Measurements from ENCODE around the gene GARNL3. TPM values are rescaled to one million over a fixed set of nuclear protein-coding genes. Genes with fewer than 3 reads are reported as not detected.

Gene GARNL3
- total and polyA plus RNA-seq, 2 donors (not counting 3 experiments of a cell fraction or from before 2014, with no cell fraction given) = 1.4 to 8.3 TPM

DNA sequence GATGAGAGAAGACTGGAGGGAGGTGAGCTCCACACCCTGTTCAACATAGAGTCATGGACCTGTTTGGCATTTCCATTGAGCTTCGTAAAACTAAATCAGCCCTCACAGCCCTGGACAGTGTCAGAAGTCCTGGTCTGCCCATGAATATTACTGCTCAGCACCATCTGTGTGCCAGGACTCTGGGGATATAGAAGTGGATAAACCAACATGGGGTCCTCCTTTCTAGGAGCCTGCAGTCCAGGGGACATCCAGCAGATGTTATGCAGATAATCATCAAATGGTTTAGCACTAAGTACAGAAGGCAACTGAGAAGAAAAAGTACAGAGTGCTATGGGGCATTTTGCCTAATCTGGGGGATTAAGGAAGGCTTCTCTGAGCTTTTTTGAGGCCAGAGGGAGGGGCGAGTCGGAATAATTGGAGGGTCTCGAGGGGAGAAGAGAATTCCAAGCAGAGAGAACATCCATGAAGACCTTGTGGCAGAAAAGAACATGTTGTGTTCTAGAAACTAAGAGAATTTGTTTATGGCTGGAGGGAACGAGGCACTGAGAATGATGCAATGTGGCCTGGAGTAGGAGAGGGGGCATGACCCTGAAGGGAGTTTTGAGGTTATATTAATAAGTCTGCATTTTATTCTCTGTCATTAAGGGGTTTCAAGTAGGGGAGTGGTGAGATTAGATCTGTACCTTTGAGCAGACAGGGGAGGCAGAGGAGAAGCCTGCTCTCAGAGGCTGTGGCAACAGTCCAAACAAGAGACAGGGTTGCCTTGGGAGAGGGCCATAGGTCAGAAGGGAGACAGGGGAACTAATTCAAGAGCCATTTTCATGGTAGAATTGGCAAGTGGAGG is 68.9 kb downstream of the GARNL3 start:
- Histone ChIP-seq H2AFZ (ENCODE audit: low read depth, low read length) (no peak overlapping the region), H3K9ac (replicated peaks; ENCODE audit: extremely low read depth, insufficient read depth, low read length) (no peak overlapping the region), H3K9me1 (replicated peaks; ENCODE audit: control insufficient read depth, extremely low read depth, insufficient read depth, low read length) (no peaks in the 10 kb centered on the region), H3K27ac (ENCODE audit: insufficient read depth, low read depth, low read length) (no peak overlapping the region), H3K4me1 (ENCODE audit: control insufficient read depth, extremely low read depth, insufficient read depth, low read length) (peaks cover 29% of the 10 kb centered on the region), H4K20me1 (replicated peaks; ENCODE audit: control insufficient read depth, extremely low read depth, insufficient read depth, low read length) (no peaks in the 10 kb centered on the region), H3K36me3 (ENCODE audit: control insufficient read depth in 2 of 2, extremely low read depth in 1 of 2, insufficient read depth in 2 of 2, low read length in 2 of 2) (no peaks in the 10 kb centered on the region), H3K4me3 (replicated peaks in 1 of 3; ENCODE audit: insufficient read depth in 1 of 3, low read depth in 1 of 3, low read length in 3 of 3) (no peak overlapping the region), H3K4me2 (ENCODE audit: insufficient read depth, low read length) (no peak overlapping the region), H3K79me2 (ENCODE audit: control insufficient read depth, insufficient read depth, low read length) (no peaks in the 10 kb centered on the region), H3K27me3 (ENCODE audit: control insufficient read depth in 2 of 2, insufficient read depth in 2 of 2, low read length in 2 of 2) (no peaks in the 10 kb centered on the region), H3K9me3 (replicated peaks; ENCODE audit: control insufficient read depth, insufficient read depth, low read length) (no peaks in the 10 kb centered on the region)
- ChIA-PET CTCF (interaction anchor here (1.1 to 2.1 kb wide), 3 partner anchors 13 to 15 kb away, joined by 3 to 8 read pairs (median 6); no protein-coding TSS in a partner anchor), POLR2A (no interaction called here)
- FAIRE-seq (no peak), DNase-seq (ENCODE audit: low read depth, low spot score) (no peak)
- TF ChIP-seq FOS (IDR thresholded peaks at IDR 0.05; ENCODE audit: borderline replicate concordance, insufficient read depth, low read length) (no peak), GATA2 (IDR thresholded peaks at IDR 0.05; ENCODE audit: insufficient read depth, insufficient read length, low read depth, low read length) (no peak), EZH2 (IDR thresholded peaks at IDR 0.05; ENCODE audit: borderline replicate concordance, low read depth, low read length, severe bottlenecking) (no peak), POLR2AphosphoS5 (IDR thresholded peaks at IDR 0.05; ENCODE audit: insufficient read depth, low read depth, low read length) (no peak)
- intact Hi-C loops (cut with micrococcal nuclease) (no loop called here), dilution Hi-C loops (cut with MboI; ENCODE audit: extremely low pct_ligation_motif_present, low sequenced_read_pairs) (no loop called here)
- no TSS peak for BruUV-seq (replicated peaks)

DNA sequence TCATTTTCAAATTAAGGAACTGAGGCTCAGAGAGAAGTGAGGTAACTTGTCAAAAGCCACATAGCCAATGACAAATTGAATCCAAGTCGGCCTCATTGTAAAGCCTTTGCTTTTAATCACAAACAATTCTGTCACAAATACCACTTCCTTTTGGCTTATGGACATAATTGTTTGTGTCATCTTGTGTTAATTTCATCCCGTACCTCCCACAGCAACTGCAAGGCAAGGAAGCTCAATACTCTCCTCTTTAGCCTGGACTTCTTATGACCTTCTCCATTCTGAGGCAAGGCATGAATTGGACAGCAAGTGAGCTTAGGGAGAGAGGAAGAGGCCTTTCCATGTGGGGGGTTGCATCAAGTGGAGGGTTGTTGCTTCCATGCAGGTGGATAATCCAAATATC is 70.2 kb downstream of the GARNL3 start:
- intact Hi-C loops (cut with micrococcal nuclease) (no loop called here), dilution Hi-C loops (cut with MboI; ENCODE audit: extremely low pct_ligation_motif_present, low sequenced_read_pairs) (no loop called here)
- CTCF ChIA-PET = interaction anchor here (1.8 kb wide), 1 partner anchor 13 kb away, joined by 8 read pairs; no protein-coding TSS in a partner anchor

More for the DNA sequence above, 70.2 kb downstream of the GARNL3 start:
- H3K9me1 ChIP-seq (replicated peaks; ENCODE audit: control insufficient read depth, extremely low read depth, insufficient read depth, low read length) = no peaks in the 10 kb centered on the region
- no peaks in the 10 kb centered on the region for H3K36me3 ChIP-seq (ENCODE audit: control insufficient read depth in 2 of 2, extremely low read depth in 1 of 2, insufficient read depth in 2 of 2, low read length in 2 of 2)
- TF ChIP-seq FOS (IDR thresholded peaks at IDR 0.05; ENCODE audit: borderline replicate concordance, insufficient read depth, low read length) (no peak), GATA2 (IDR thresholded peaks at IDR 0.05; ENCODE audit: insufficient read depth, insufficient read length, low read depth, low read length) (no peak), JUN (IDR thresholded peaks at IDR 0.05; ENCODE audit: borderline replicate concordance, insufficient read depth, insufficient read length, low read depth) (no peak), POLR2AphosphoS5 (IDR thresholded peaks at IDR 0.05; ENCODE audit: insufficient read depth, low read depth, low read length) (no peak), POLR2A (IDR thresholded peaks at IDR 0.05; ENCODE audit: low read depth, low read length) (no peak), MYC (IDR thresholded peaks at IDR 0.05; ENCODE audit: low read depth, low read length) (no peak), EZH2 (IDR thresholded peaks at IDR 0.05; ENCODE audit: borderline replicate concordance, low read depth, low read length, severe bottlenecking) (no peak)
- TF ChIP-seq, protein P1, sequence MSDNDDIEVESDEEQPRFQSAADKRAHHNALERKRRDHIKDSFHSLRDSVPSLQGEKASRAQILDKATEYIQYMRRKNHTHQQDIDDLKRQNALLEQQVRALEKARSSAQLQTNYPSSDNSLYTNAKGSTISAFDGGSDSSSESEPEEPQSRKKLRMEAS (IDR thresholded peaks at IDR 0.05; ENCODE audit: insufficient read depth, insufficient read length) = no peak
- TF ChIP-seq, protein P2, sequence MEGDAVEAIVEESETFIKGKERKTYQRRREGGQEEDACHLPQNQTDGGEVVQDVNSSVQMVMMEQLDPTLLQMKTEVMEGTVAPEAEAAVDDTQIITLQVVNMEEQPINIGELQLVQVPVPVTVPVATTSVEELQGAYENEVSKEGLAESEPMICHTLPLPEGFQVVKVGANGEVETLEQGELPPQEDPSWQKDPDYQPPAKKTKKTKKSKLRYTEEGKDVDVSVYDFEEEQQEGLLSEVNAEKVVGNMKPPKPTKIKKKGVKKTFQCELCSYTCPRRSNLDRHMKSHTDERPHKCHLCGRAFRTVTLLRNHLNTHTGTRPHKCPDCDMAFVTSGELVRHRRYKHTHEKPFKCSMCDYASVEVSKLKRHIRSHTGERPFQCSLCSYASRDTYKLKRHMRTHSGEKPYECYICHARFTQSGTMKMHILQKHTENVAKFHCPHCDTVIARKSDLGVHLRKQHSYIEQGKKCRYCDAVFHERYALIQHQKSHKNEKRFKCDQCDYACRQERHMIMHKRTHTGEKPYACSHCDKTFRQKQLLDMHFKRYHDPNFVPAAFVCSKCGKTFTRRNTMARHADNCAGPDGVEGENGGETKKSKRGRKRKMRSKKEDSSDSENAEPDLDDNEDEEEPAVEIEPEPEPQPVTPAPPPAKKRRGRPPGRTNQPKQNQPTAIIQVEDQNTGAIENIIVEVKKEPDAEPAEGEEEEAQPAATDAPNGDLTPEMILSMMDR (IDR thresholded peaks at IDR 0.05; ENCODE audit: extremely low read depth in 1 of 2, insufficient read depth in 1 of 2, low read depth in 1 of 2, low read length in 2 of 2) = no peak
- H3K4me2 ChIP-seq (ENCODE audit: insufficient read depth, low read length) = no peak overlapping the region
- BruUV-seq (replicated peaks) = no TSS peak
- POLR2A ChIA-PET = no interaction called here
- no peak overlapping the region for H2AFZ ChIP-seq (ENCODE audit: low read depth, low read length)
- DNase-seq (ENCODE audit: low read depth, low spot score) (no peak), FAIRE-seq (peak; percentile 18)
- no peaks in the 10 kb centered on the region for H3K27me3 ChIP-seq (ENCODE audit: control insufficient read depth in 2 of 2, insufficient read depth in 2 of 2, low read length in 2 of 2)
- no peaks in the 10 kb centered on the region for H4K20me1 ChIP-seq (replicated peaks; ENCODE audit: control insufficient read depth, extremely low read depth, insufficient read depth, low read length)
- peaks cover 29% of the 10 kb centered on the region for H3K4me1 ChIP-seq (ENCODE audit: control insufficient read depth, extremely low read depth, insufficient read depth, low read length)
- no peak overlapping the region for H3K4me3 ChIP-seq (replicated peaks in 1 of 3; ENCODE audit: insufficient read depth in 1 of 3, low read depth in 1 of 3, low read length in 3 of 3)
- no peaks in the 10 kb centered on the region for H3K9me3 ChIP-seq (replicated peaks; ENCODE audit: control insufficient read depth, insufficient read depth, low read length)
- H3K9ac ChIP-seq (replicated peaks; ENCODE audit: extremely low read depth, insufficient read depth, low read length) = no peak overlapping the region
- H3K27ac ChIP-seq (ENCODE audit: insufficient read depth, low read depth, low read length) = no peak overlapping the region
- H3K79me2 ChIP-seq (ENCODE audit: control insufficient read depth, insufficient read depth, low read length) = no peaks in the 10 kb centered on the region
